SU-DHL-6 (cell line): ENCODE data around the gene PRKN.

Source experiments
- H2AFZ ChIP-seq: fragments of 200-600 bp; sonication (generic); 2 replicates; pipeline ENCODE4 v1.6.1; 2014; ENCODE audit warnings: low read depth, mild to moderate bottlenecking, moderate library complexity, mixed read lengths, antibody characterized with exemption, low read length; ENCODE audit not compliant: severe bottlenecking
- H3F3A ChIP-seq: fragments of 200-600 bp; shearing (Covaris generic); 2 replicates; pipeline ENCODE4 v1.6.0; 2016; ENCODE audit warnings: antibody characterized with exemption, mild to moderate bottlenecking; ENCODE audit not compliant: insufficient read depth
- H3K27ac ChIP-seq: fragments of 200-600 bp; sonication (generic); 2 replicates; pipeline ENCODE4 v1.5.1; 2016; ENCODE audit warnings: low read depth, mild to moderate bottlenecking, low read length, moderate library complexity, mixed read lengths
- H3K27me3 ChIP-seq: fragments of 200-600 bp; sonication (generic), shearing (Covaris generic); 2 replicates; pipeline ENCODE4 v1.6.0; 2014; ENCODE audit warnings: mild to moderate bottlenecking, low read length
- H3K36me3 ChIP-seq: fragments of 200-600 bp; sonication (generic); 2 replicates; pipeline ENCODE4 v1.6.1; 2014; ENCODE audit warnings: mild to moderate bottlenecking, low read length, mixed read lengths
- H3K4me2 ChIP-seq: fragments of 300-600, 200-600 bp; shearing (Covaris generic), sonication (generic); 2 replicates; pipeline ENCODE4 v1.6.0; 2014; ENCODE audit warnings: low read length, low read depth, mild to moderate bottlenecking; ENCODE audit not compliant: poor library complexity, severe bottlenecking
- H3K4me3 ChIP-seq: fragments of 200-600 bp; sonication (generic); 2 replicates; pipeline ENCODE4 v1.5.1; 2014; ENCODE audit warnings: antibody characterized with exemption, low read length, mild to moderate bottlenecking, mixed read lengths; ENCODE audit not compliant: insufficient read depth, poor library complexity, severe bottlenecking
- H3K79me2 ChIP-seq: fragments of 200-600 bp; sonication (generic); 2 replicates; pipeline ENCODE4 v1.6.1; 2014; ENCODE audit warnings: mild to moderate bottlenecking, low read length, moderate library complexity; ENCODE audit not compliant: insufficient read depth
- H3K9ac ChIP-seq: fragments of 200-600 bp; sonication (generic); 2 replicates; pipeline ENCODE4 v1.7.0; 2014; ENCODE audit warnings: mild to moderate bottlenecking, low read length
- H3K9me2 ChIP-seq: fragments of 200-600 bp; sonication (generic); replicated peaks from 2 replicates; pipeline ENCODE4 v1.6.1; 2014; ENCODE audit warnings: low read length; ENCODE audit not compliant: insufficient read depth
- H3K9me3 ChIP-seq: fragments of 200-600 bp; sonication (generic); 2 replicates; pipeline ENCODE4 v1.6.1; 2014; ENCODE audit warnings: low read length, mixed read lengths; ENCODE audit not compliant: insufficient read depth
- H4K20me1 ChIP-seq: fragments of 200-600 bp; sonication (generic); 2 replicates; pipeline ENCODE4 v1.6.1; 2014; ENCODE audit warnings: low read depth, mild to moderate bottlenecking, antibody characterized with exemption, low read length, moderate library complexity, mixed read lengths
- CTCF ChIP-seq: fragments of 200-600 bp; sonication (generic); IDR thresholded peaks from one replicate; pipeline ENCODE4 v1.5.1; 2017; ENCODE audit warnings: antibody characterized with exemption, mild to moderate bottlenecking, low read length, moderate library complexity; ENCODE audit not compliant: insufficient read depth, poor library complexity, severe bottlenecking
- EZH2phosphoT487 ChIP-seq: fragments of 200-600 bp; sonication (generic), shearing (Covaris generic); conservative IDR thresholded peaks from 2 replicates; pipeline ENCODE4 v1.6.1; 2018; ENCODE audit warnings: mild to moderate bottlenecking, antibody characterized with exemption, low read length, moderate library complexity, mixed read lengths

PRKN gene

GRCh38 chr6:161815965-161816364, 911.6 kb downstream of the PRKN start:
- no peaks in the 10 kb centered on the region for H3K9me2 ChIP-seq
- no peak overlapping the region for H3K27ac ChIP-seq
- no peak overlapping the region for H3K4me3 ChIP-seq
- H3K36me3 ChIP-seq, result no peaks in the 10 kb centered on the region
- no peaks in the 10 kb centered on the region for H3K9me3 ChIP-seq
- H3K4me2 ChIP-seq, result no peak overlapping the region
- H3F3A ChIP-seq, result no peaks in the 10 kb centered on the region
- TF ChIP-seq EZH2phosphoT487 (no peak), CTCF (no peak)
- no peaks in the 10 kb centered on the region for H3K27me3 ChIP-seq
- no peak overlapping the region for H3K9ac ChIP-seq
- no peaks in the 10 kb centered on the region for H3K79me2 ChIP-seq
- no peaks in the 10 kb centered on the region for H4K20me1 ChIP-seq
- no peak overlapping the region for H2AFZ ChIP-seq

GRCh38 chr6:161813156-161813555, 914.4 kb downstream of the PRKN start:
- H3K4me2 ChIP-seq, result no peak overlapping the region
- H3K9ac ChIP-seq, result no peak overlapping the region
- no peaks in the 10 kb centered on the region for H4K20me1 ChIP-seq
- no peak overlapping the region for H3K4me3 ChIP-seq
- H3K9me3 ChIP-seq, result no peaks in the 10 kb centered on the region
- TF ChIP-seq EZH2phosphoT487 (no peak), CTCF (no peak)
- no peaks in the 10 kb centered on the region for H3K27me3 ChIP-seq
- no peaks in the 10 kb centered on the region for H3F3A ChIP-seq
- no peak overlapping the region for H3K27ac ChIP-seq
- no peaks in the 10 kb centered on the region for H3K79me2 ChIP-seq
- no peaks in the 10 kb centered on the region for H3K9me2 ChIP-seq
- H2AFZ ChIP-seq, result no peak overlapping the region
- H3K36me3 ChIP-seq, result no peaks in the 10 kb centered on the region

- Histone ChIP-seq H3K36me3 (no peaks in the 10 kb centered on the region), H3K4me3 (no peak overlapping the region), H3K9me3 (no peaks in the 10 kb centered on the region)
Measured at GRCh38 chr6:161809971-161810370, 917.6 kb downstream of the PRKN start.

More at GRCh38 chr6:161809971-161810370, 917.6 kb downstream of the PRKN start:
- Histone ChIP-seq H3F3A (no peaks in the 10 kb centered on the region), H3K9me2 (no peaks in the 10 kb centered on the region), H3K27me3 (no peaks in the 10 kb centered on the region), H4K20me1 (no peaks in the 10 kb centered on the region), H3K79me2 (no peaks in the 10 kb centered on the region), H3K27ac (no peak overlapping the region), H3K9ac (no peak overlapping the region), H2AFZ (no peak overlapping the region), H3K4me2 (no peak overlapping the region)
- TF ChIP-seq CTCF (no peak), EZH2phosphoT487 (no peak)
